Keratinocyte (primary cell): ENCODE measurements around the gene ZNF280D. TPM values are rescaled to one million over a fixed set of nuclear protein-coding genes. Genes with fewer than 3 reads are reported as not detected.

Experiments used
- DNase-seq: peaks from one replicate; pipeline ENCODE4 v3.0.0-alpha.2; 2011; ENCODE audit warnings: low read depth, missing footprints, low spot score
- FAIRE-seq: peaks from 2 replicates; lab custom pipeline; 2011; peaks lifted over from hg19 to GRCh38; lab: Jason Lieb, UNC
- H2AFZ ChIP-seq: 2 replicates; pipeline ENCODE4 v1.6.0; 2012; ENCODE audit warnings: low read length, control low read depth, inconsistent platforms; ENCODE audit not compliant: control insufficient read depth
- H3K27ac ChIP-seq: 2 replicates; pipeline ENCODE4 v1.5.1; 2011; ENCODE audit warnings: low read length; ENCODE audit not compliant: control insufficient read depth, insufficient read depth
- H3K27me3 ChIP-seq: 3 replicates; pipeline ENCODE4 v1.6.0; 2011; ENCODE audit warnings: low read length; ENCODE audit not compliant: control insufficient read depth, insufficient read depth; ENCODE audit errors: extremely low read depth
- H3K36me3 ChIP-seq, 2 experiments: 2 replicates in 1 of 2; 3 replicates in 1 of 2; pipeline ENCODE4 v1.5.1; 2011; ENCODE audit warnings: low read length in 2 of 2, mild to moderate bottlenecking in 1 of 2; ENCODE audit not compliant: control insufficient read depth in 2 of 2, insufficient read depth in 2 of 2; ENCODE audit errors: extremely low read depth in 1 of 2
- H3K4me1 ChIP-seq: 3 replicates; pipeline ENCODE4 v1.5.1; 2011; ENCODE audit warnings: low read length; ENCODE audit not compliant: control insufficient read depth, insufficient read depth; ENCODE audit errors: extremely low read depth
- H3K4me2 ChIP-seq: 3 replicates; pipeline ENCODE4 v1.6.0; 2011; ENCODE audit warnings: low read depth, low read length; ENCODE audit not compliant: control insufficient read depth, insufficient read depth; ENCODE audit errors: extremely low read depth
- H3K4me3 ChIP-seq, 3 experiments: fragments of 200-600 bp in 1 of 3; sonication (generic) in 1 of 3; 2 replicates in 2 of 3; 3 replicates in 1 of 3; pipeline ENCODE4 v1.5.1; 2011 to 2016; ENCODE audit warnings: low read length in 3 of 3, mild to moderate bottlenecking in 3 of 3, control low read depth in 2 of 3, inconsistent platforms in 1 of 3, low read depth in 1 of 3, mixed read lengths in 1 of 3, mixed run types in 1 of 3, moderate library complexity in 1 of 3; ENCODE audit not compliant: control insufficient read depth in 2 of 3, insufficient read depth in 2 of 3; ENCODE audit errors: extremely low read depth in 1 of 3
- H3K79me2 ChIP-seq: 2 replicates; pipeline ENCODE4 v1.6.0; 2012; ENCODE audit warnings: low read length; ENCODE audit not compliant: control insufficient read depth, insufficient read depth
- H3K9ac ChIP-seq: 3 replicates; pipeline ENCODE4 v1.6.0; 2011; ENCODE audit warnings: low read length; ENCODE audit not compliant: control insufficient read depth, insufficient read depth; ENCODE audit errors: extremely low read depth
- H3K9me1 ChIP-seq: 3 replicates; pipeline ENCODE4 v1.6.0; 2011; ENCODE audit warnings: low read length; ENCODE audit not compliant: control insufficient read depth, insufficient read depth; ENCODE audit errors: extremely low read depth
- H3K9me3 ChIP-seq: 2 replicates; pipeline ENCODE4 v1.5.1; 2012; ENCODE audit warnings: low read depth, low read length; ENCODE audit not compliant: control insufficient read depth
- H4K20me1 ChIP-seq: 3 replicates; pipeline ENCODE4 v1.6.0; 2011; ENCODE audit warnings: low read length; ENCODE audit not compliant: control insufficient read depth, insufficient read depth; ENCODE audit errors: extremely low read depth
- EZH2 ChIP-seq: IDR thresholded peaks from one replicate; pipeline ENCODE4 v1.6.1; 2012; ENCODE audit warnings: inconsistent platforms, mild to moderate bottlenecking, low read length, moderate library complexity
- dilution Hi-C: fragments of 300-500 bp; cut with MboI; formaldehyde crosslinking; loops from one replicate; pipeline ENCODE4 v1.7.0; 2020; ENCODE audit warnings: low sequenced_read_pairs; ENCODE audit not compliant: extremely low pct_ligation_motif_present
- polyA plus RNA-seq, 5 experiments: library from polyadenylated mRNA; depleted of rRNA in 3 of 5; stranded (reverse) in 3 of 5; stranded (forward) in 1 of 5; unstranded in 1 of 5; fragments of >200 nt; gene quantifications; 1 replicate in 1 of 5; 2 replicates in 3 of 5; 3 replicates in 1 of 5; pipeline versions ENCODE4 v1.2.1 to v1.2.3, GENCODE V29; 2011 to 2012; ENCODE audit warnings: missing spikeins in 2 of 5, low read depth in 1 of 5, low replicate concordance in 1 of 5
- TF ChIP-seq, protein P1 (sequence below), 3 experiments: IDR thresholded peaks in 1 of 3; conservative IDR thresholded peaks in 1 of 3; optimal IDR thresholded peaks in 1 of 3; 2 replicates in 2 of 3; 3 replicates in 1 of 3; pipeline versions ENCODE3 to v1.5.1; 2011; ENCODE audit warnings: low read length in 3 of 3, mild to moderate bottlenecking in 3 of 3, moderate library complexity in 2 of 3, control low read depth in 1 of 3, inconsistent platforms in 1 of 3; ENCODE audit not compliant: insufficient read depth in 2 of 3; ENCODE audit errors: extremely low read depth in 1 of 3

ZNF280D gene
- polyA plus RNA-seq, 1 donor (not counting 4 experiments of a cell fraction or from before 2014, with no cell fraction given) = 8.7 TPM

- no peak overlapping the region for H3K4me2 ChIP-seq
- H4K20me1 ChIP-seq = no peaks in the 10 kb centered on the region
- no peak overlapping the region for H2AFZ ChIP-seq
- H3K9me1 ChIP-seq = no peaks in the 10 kb centered on the region
- TF ChIP-seq, protein P1, sequence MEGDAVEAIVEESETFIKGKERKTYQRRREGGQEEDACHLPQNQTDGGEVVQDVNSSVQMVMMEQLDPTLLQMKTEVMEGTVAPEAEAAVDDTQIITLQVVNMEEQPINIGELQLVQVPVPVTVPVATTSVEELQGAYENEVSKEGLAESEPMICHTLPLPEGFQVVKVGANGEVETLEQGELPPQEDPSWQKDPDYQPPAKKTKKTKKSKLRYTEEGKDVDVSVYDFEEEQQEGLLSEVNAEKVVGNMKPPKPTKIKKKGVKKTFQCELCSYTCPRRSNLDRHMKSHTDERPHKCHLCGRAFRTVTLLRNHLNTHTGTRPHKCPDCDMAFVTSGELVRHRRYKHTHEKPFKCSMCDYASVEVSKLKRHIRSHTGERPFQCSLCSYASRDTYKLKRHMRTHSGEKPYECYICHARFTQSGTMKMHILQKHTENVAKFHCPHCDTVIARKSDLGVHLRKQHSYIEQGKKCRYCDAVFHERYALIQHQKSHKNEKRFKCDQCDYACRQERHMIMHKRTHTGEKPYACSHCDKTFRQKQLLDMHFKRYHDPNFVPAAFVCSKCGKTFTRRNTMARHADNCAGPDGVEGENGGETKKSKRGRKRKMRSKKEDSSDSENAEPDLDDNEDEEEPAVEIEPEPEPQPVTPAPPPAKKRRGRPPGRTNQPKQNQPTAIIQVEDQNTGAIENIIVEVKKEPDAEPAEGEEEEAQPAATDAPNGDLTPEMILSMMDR (optimal IDR thresholded peaks at IDR 0.05 in 1 of 3, IDR thresholded peaks at IDR 0.05 in 1 of 3, conservative IDR thresholded peaks at IDR 0.05 in 1 of 3; ENCODE audit: extremely low read depth in 1 of 3, insufficient read depth in 2 of 3, low read length in 3 of 3) = no peak
- TF ChIP-seq EZH2 = no peak
- FAIRE-seq (no peak), DNase-seq (no peak)
- dilution Hi-C loops = no loop called here
- no peaks in the 10 kb centered on the region for H3K9me3 ChIP-seq
- peaks cover 2% of the 10 kb centered on the region for H3K79me2 ChIP-seq
- H3K9ac ChIP-seq = no peak overlapping the region
- H3K4me3 ChIP-seq = no peak overlapping the region
- H3K27me3 ChIP-seq = no peaks in the 10 kb centered on the region
- no peaks in the 10 kb centered on the region for H3K36me3 ChIP-seq
- H3K4me1 ChIP-seq = peaks cover 4% of the 10 kb centered on the region
- H3K27ac ChIP-seq = no peak overlapping the region
Measured at GRCh38 chr15:56737791-56738190, 4.5 kb upstream of the ZNF280D start.

- dilution Hi-C loops = no loop called here
- no peak overlapping the region for H3K9ac ChIP-seq
- no peak overlapping the region for H3K4me3 ChIP-seq
- peaks cover 10% of the 10 kb centered on the region for H3K4me1 ChIP-seq
- FAIRE-seq (no peak), DNase-seq (no peak)
- no peaks in the 10 kb centered on the region for H3K9me1 ChIP-seq
- no peak overlapping the region for H2AFZ ChIP-seq
- H4K20me1 ChIP-seq = no peaks in the 10 kb centered on the region
- no peak overlapping the region for H3K4me2 ChIP-seq
- H3K27ac ChIP-seq = no peak overlapping the region
- H3K27me3 ChIP-seq = no peaks in the 10 kb centered on the region
- peaks cover 8% of the 10 kb centered on the region for H3K79me2 ChIP-seq
- H3K9me3 ChIP-seq = no peaks in the 10 kb centered on the region
- TF ChIP-seq, protein P1 (optimal IDR thresholded peaks at IDR 0.05 in 1 of 3, IDR thresholded peaks at IDR 0.05 in 1 of 3, conservative IDR thresholded peaks at IDR 0.05 in 1 of 3; ENCODE audit: extremely low read depth in 1 of 3, insufficient read depth in 2 of 3, low read length in 3 of 3) = no peak
- no peak for TF ChIP-seq EZH2
- H3K36me3 ChIP-seq = no peaks in the 10 kb centered on the region
Measured at GRCh38 chr15:56736881-56737707, 3.8 kb upstream of the ZNF280D start.
